ENCODE measurements around the gene TBC1D20. TPM values are rescaled to one million over a fixed set of nuclear protein-coding genes. Genes with fewer than 3 reads are reported as not detected.

The TBC1D20 gene
- total RNA-seq, 1 experiment from 2014 or later, result 32.8 TPM

- Histone ChIP-seq H2AFZ (no peak overlapping the region), H3K9me2 (ENCODE audit: insufficient read depth) (no peaks in the 10 kb centered on the region), H3K4me2 (no peak overlapping the region), H3K36me3 (ENCODE audit: low read depth) (peaks cover 34% of the 10 kb centered on the region), H3K27ac (no peak overlapping the region), H3F3A (ENCODE audit: insufficient read depth, low read depth) (peaks cover 17% of the 10 kb centered on the region; the same call in 1 of the 2 replicates), H3K4me3 (no peak overlapping the region), H3K79me2 (ENCODE audit: low read depth) (no peaks in the 10 kb centered on the region), H4K20me1 (ENCODE audit: insufficient read depth) (peaks cover 4% of the 10 kb centered on the region; the same call in 1 of the 2 replicates), H3K9me3 (ENCODE audit: insufficient read depth, low read depth) (no peaks in the 10 kb centered on the region), H3K27me3 (ENCODE audit: insufficient read depth, low read depth) (no peaks in the 10 kb centered on the region), H3K4me1 (replicated peaks; ENCODE audit: insufficient read depth) (no peaks in the 10 kb centered on the region)
- no TSS peak for BruUV-seq (replicated peaks)
- TF ChIP-seq EZH2 (IDR thresholded peaks at IDR 0.05; ENCODE audit: low read depth) (no peak), CTCF (conservative IDR thresholded peaks at IDR 0.05) (no peak)
- ChIA-PET CTCF (interaction anchor here (0.5 kb wide), 1 partner anchor 817 kb away, joined by 4 read pairs; no protein-coding TSS in a partner anchor), POLR2A (ENCODE audit: unreplicated experiment) (no interaction called here)
- intact Hi-C loops (cut with micrococcal nuclease; ENCODE audit: unreplicated experiment), result no loop called here
- no peak for DNase-seq
Observed at GRCh38 chr20:438571-439469, 23.5 kb downstream of the TBC1D20 start.

GRCh38 chr20:437787-438486 lies 24.4 kb downstream of the TBC1D20 start:
- intact Hi-C loops (cut with micrococcal nuclease; ENCODE audit: unreplicated experiment), result no loop called here
- no peak overlapping the region for H2AFZ ChIP-seq
- CTCF ChIA-PET, result no interaction called here
- peaks cover 25% of the 10 kb centered on the region; the same call in 1 of the 2 replicates for H3F3A ChIP-seq (ENCODE audit: insufficient read depth, low read depth)
- no peak overlapping the region for H3K4me3 ChIP-seq
- H3K27me3 ChIP-seq (ENCODE audit: insufficient read depth, low read depth), result no peaks in the 10 kb centered on the region
- no peaks in the 10 kb centered on the region for H3K9me3 ChIP-seq (ENCODE audit: insufficient read depth, low read depth)
- BruUV-seq (replicated peaks), result no TSS peak
- POLR2A ChIA-PET (ENCODE audit: unreplicated experiment), result no interaction called here
- H3K79me2 ChIP-seq (ENCODE audit: low read depth), result no peaks in the 10 kb centered on the region
- no peaks in the 10 kb centered on the region; the same call in 1 of the 2 replicates for H4K20me1 ChIP-seq (ENCODE audit: insufficient read depth)
- H3K9me2 ChIP-seq (ENCODE audit: insufficient read depth), result no peaks in the 10 kb centered on the region
- no peak for DNase-seq
- no peaks in the 10 kb centered on the region for H3K4me1 ChIP-seq (replicated peaks; ENCODE audit: insufficient read depth)
- peaks cover 34% of the 10 kb centered on the region for H3K36me3 ChIP-seq (ENCODE audit: low read depth)
- TF ChIP-seq EZH2 (IDR thresholded peaks at IDR 0.05; ENCODE audit: low read depth), result no peak
- no peak for TF ChIP-seq CTCF (conservative IDR thresholded peaks at IDR 0.05)
- H3K4me2 ChIP-seq, result no peak overlapping the region
- H3K27ac ChIP-seq, result no peak overlapping the region

- no TSS peak for BruUV-seq (replicated peaks)
- Histone ChIP-seq H3K4me2 (no peak overlapping the region), H3F3A (ENCODE audit: insufficient read depth, low read depth) (peaks cover 37% of the 10 kb centered on the region; the same call in 1 of the 2 replicates), H3K4me1 (replicated peaks; ENCODE audit: insufficient read depth) (no peaks in the 10 kb centered on the region), H3K27me3 (ENCODE audit: insufficient read depth, low read depth) (no peaks in the 10 kb centered on the region), H3K9me2 (ENCODE audit: insufficient read depth) (no peaks in the 10 kb centered on the region), H3K4me3 (no peak overlapping the region), H3K27ac (no peak overlapping the region), H4K20me1 (ENCODE audit: insufficient read depth) (peaks cover 3% of the 10 kb centered on the region; the same call in 1 of the 2 replicates), H2AFZ (no peak overlapping the region), H3K9me3 (ENCODE audit: insufficient read depth, low read depth) (no peaks in the 10 kb centered on the region), H3K36me3 (ENCODE audit: low read depth) (peaks cover 26% of the 10 kb centered on the region), H3K79me2 (ENCODE audit: low read depth) (no peaks in the 10 kb centered on the region)
- no peak for TF ChIP-seq EZH2 (IDR thresholded peaks at IDR 0.05; ENCODE audit: low read depth)
- no peak for TF ChIP-seq CTCF (conservative IDR thresholded peaks at IDR 0.05)
- intact Hi-C loops (cut with micrococcal nuclease; ENCODE audit: unreplicated experiment), result no loop called here
- CTCF ChIA-PET, result no interaction called here
- no peak for DNase-seq
- POLR2A ChIA-PET (ENCODE audit: unreplicated experiment), result interaction anchor here (0.6 kb wide), 1 partner anchor 29 kb away, joined by 4 read pairs; no protein-coding TSS in a partner anchor
Observed at GRCh38 chr20:436476-436875, 25.9 kb downstream of the TBC1D20 start.
